Panc1 (cell line): ENCODE data around the gene MT1H. TPM values are rescaled to one million over a fixed set of nuclear protein-coding genes. Genes with fewer than 3 reads are reported as not detected.

ENCODE experiments used
- ATAC-seq: fragments of 200-7000 bp; cut with Tn5 transposase; 2 replicates; pipeline ENCODE4 v1.9.1; 2020; ENCODE audit warnings: mild to moderate bottlenecking, moderate library complexity
- BruUV-seq: library from RNA; stranded (reverse); fragments of 400-500 nt; replicated peaks from 2 replicates; lab custom pipeline; 2021; lab: Mats Ljungman, UMichigan
- CTCF ChIA-PET: fragments of 300-600 bp; sonication (Branson Sonifier 250); formaldehyde crosslinking; loops from one replicate; lab custom pipeline; 2022; ENCODE audit warnings: antibody characterized with exemption; lab: Charles Lee
- POLR2A ChIA-PET: fragments of 300-600 bp; sonication (Branson Sonifier 250); formaldehyde crosslinking; loops from one replicate; lab custom pipeline; 2022; ENCODE audit warnings: antibody characterized with exemption; lab: Charles Lee
- DNase-seq: peaks from one replicate; pipeline ENCODE4 v3.0.0-alpha.2; 2010; ENCODE audit warnings: low read depth, low spot score
- H3K27ac ChIP-seq: 2 replicates; pipeline ENCODE4 v1.5.1; 2011; ENCODE audit warnings: mild to moderate bottlenecking, low read length, inconsistent platforms
- H3K27me3 ChIP-seq: fragments of 200-500 bp; sonication (Bioruptor generic); 2 replicates; pipeline ENCODE4 v1.6.0; 2014; ENCODE audit warnings: low read length, inconsistent platforms; ENCODE audit not compliant: control insufficient read depth, insufficient read depth
- H3K36me3 ChIP-seq: fragments of 200-500 bp; sonication (Bioruptor generic); 2 replicates; pipeline ENCODE4 v1.5.1; 2014; ENCODE audit warnings: inconsistent platforms, mild to moderate bottlenecking, low read length, moderate library complexity; ENCODE audit not compliant: control insufficient read depth, insufficient read depth
- H3K4me1 ChIP-seq: 2 replicates; pipeline ENCODE4 v1.5.1; 2011; ENCODE audit warnings: inconsistent platforms, mild to moderate bottlenecking, low read length, moderate library complexity; ENCODE audit not compliant: control insufficient read depth, insufficient read depth
- H3K4me3 ChIP-seq, 2 experiments: 2 replicates each; pipeline ENCODE4 v1.5.1; 2011 to 2012; ENCODE audit warnings: low read depth in 2 of 2, low read length in 2 of 2, mild to moderate bottlenecking in 2 of 2, inconsistent platforms in 1 of 2, moderate library complexity in 1 of 2
- H3K9me3 ChIP-seq: fragments of 200-500 bp; sonication (Bioruptor generic); 2 replicates; pipeline ENCODE4 v1.5.1; 2014; ENCODE audit warnings: low read depth, mild to moderate bottlenecking, inconsistent platforms, low read length, moderate library complexity; ENCODE audit not compliant: control insufficient read depth, insufficient read depth
- CTCF ChIP-seq: fragments of 450-650 bp; IDR thresholded peaks from 2 replicates; pipeline ENCODE4 v1.5.1; 2017; ENCODE audit warnings: mild to moderate bottlenecking
- POLR2AphosphoS5 ChIP-seq: IDR thresholded peaks from 2 replicates; pipeline ENCODE4 v1.6.1; 2012; ENCODE audit warnings: mild to moderate bottlenecking, low read depth, low read length, moderate library complexity
- SIN3A ChIP-seq: IDR thresholded peaks from 2 replicates; pipeline ENCODE4 v1.6.1; 2012; ENCODE audit warnings: low read depth, mild to moderate bottlenecking, low read length, moderate library complexity, borderline replicate concordance; ENCODE audit not compliant: insufficient read depth
- TCF7L2 ChIP-seq: IDR thresholded peaks from 2 replicates; pipeline ENCODE4 v1.6.1; 2011; ENCODE audit warnings: mild to moderate bottlenecking, low read depth, low read length, inconsistent platforms
- in situ Hi-C: cut with HindIII; loops from 2 replicates; pipeline ENCODE4 v1.10.0; 2016; ENCODE audit warnings: low sequenced_read_pairs, low pct_unique_long_range_greater_than_20kb
- intact Hi-C: fragments of 100-400 bp; cut with micrococcal nuclease; formaldehyde crosslinking; loops from one replicate; pipeline ENCODE4 v1.10.0; 2022; ENCODE audit not compliant: unreplicated experiment
- total RNA-seq: library from RNA; stranded (reverse); gene quantifications from one replicate; pipeline ENCODE4 v1.2.1, GENCODE V29; 2021; ENCODE audit not compliant: unreplicated experiment
- TF ChIP-seq, protein P1 (sequence below), 2 experiments: IDR thresholded peaks; 2 replicates each; pipeline ENCODE4 v1.6.1; 2011 to 2012; ENCODE audit warnings: low read depth in 2 of 2, control low read depth in 1 of 2, low read length in 1 of 2, mild to moderate bottlenecking in 1 of 2, moderate library complexity in 1 of 2; ENCODE audit not compliant: insufficient read depth in 1 of 2

Gene MT1H
- total RNA-seq, 1 experiment from 2014 or later, result not detected

DNA sequence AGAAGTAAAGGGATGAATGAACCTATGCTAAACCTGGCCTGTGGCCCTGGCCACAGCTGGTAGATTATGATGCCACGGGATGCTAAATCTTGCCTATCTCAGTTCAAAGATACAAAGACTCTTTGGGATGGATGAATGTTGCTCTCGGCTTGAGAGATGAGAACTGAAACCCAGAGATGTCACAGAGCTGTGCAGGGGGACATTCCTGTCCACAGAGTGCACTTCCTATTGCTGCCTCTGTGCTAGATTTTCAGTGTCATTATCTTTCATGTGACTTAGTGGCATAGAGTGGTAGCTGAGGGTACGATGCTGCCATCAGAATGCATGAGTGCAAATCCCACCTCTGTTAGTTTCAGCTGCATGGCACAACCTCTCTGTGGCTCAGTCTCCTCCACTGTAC, 39.5 kb upstream of the MT1H start:
- no peak overlapping the region for H3K27ac ChIP-seq
- no peak for ATAC-seq
- ChIA-PET POLR2A (no interaction called here), CTCF (no interaction called here)
- H3K27me3 ChIP-seq, result no peaks in the 10 kb centered on the region
- in situ Hi-C loops, result no loop called here
- no TSS peak for BruUV-seq
- no peak for TF ChIP-seq CTCF
- TF ChIP-seq TCF7L2, result no peak
- TF ChIP-seq, protein P1, sequence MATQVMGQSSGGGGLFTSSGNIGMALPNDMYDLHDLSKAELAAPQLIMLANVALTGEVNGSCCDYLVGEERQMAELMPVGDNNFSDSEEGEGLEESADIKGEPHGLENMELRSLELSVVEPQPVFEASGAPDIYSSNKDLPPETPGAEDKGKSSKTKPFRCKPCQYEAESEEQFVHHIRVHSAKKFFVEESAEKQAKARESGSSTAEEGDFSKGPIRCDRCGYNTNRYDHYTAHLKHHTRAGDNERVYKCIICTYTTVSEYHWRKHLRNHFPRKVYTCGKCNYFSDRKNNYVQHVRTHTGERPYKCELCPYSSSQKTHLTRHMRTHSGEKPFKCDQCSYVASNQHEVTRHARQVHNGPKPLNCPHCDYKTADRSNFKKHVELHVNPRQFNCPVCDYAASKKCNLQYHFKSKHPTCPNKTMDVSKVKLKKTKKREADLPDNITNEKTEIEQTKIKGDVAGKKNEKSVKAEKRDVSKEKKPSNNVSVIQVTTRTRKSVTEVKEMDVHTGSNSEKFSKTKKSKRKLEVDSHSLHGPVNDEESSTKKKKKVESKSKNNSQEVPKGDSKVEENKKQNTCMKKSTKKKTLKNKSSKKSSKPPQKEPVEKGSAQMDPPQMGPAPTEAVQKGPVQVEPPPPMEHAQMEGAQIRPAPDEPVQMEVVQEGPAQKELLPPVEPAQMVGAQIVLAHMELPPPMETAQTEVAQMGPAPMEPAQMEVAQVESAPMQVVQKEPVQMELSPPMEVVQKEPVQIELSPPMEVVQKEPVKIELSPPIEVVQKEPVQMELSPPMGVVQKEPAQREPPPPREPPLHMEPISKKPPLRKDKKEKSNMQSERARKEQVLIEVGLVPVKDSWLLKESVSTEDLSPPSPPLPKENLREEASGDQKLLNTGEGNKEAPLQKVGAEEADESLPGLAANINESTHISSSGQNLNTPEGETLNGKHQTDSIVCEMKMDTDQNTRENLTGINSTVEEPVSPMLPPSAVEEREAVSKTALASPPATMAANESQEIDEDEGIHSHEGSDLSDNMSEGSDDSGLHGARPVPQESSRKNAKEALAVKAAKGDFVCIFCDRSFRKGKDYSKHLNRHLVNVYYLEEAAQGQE (IDR thresholded peaks at IDR 0.05; ENCODE audit: insufficient read depth in 1 of 2, low read depth in 2 of 2, low read length in 1 of 2), result no peak
- TF ChIP-seq SIN3A, result no peak
- TF ChIP-seq POLR2AphosphoS5, result no peak
- no peak overlapping the region for H3K4me3 ChIP-seq
- intact Hi-C loops, result no loop called here
- DNase-seq, result no peak
- H3K36me3 ChIP-seq, result no peaks in the 10 kb centered on the region; the same call in 1 of the 2 replicates
- H3K4me1 ChIP-seq, result peaks cover 13% of the 10 kb centered on the region
- no peaks in the 10 kb centered on the region for H3K9me3 ChIP-seq

DNA sequence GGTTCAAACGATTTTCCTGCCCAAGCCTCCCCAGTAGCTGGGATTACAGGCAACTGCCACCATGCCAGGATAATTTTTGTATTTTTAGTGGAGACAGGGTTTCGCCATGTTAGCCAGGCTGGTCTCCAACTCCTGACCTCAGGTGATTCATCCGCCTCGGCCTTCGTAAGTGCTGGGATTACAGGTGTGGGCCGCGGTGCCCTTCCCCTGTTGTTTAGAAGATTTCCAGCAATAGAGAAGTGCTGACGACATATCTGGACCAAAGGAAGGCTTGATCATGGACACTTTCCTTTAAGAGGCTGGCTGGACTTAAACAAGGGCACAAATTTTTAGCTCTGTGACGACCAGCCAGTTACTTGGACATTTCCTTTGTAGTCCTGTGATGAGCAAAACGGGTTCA, 38.4 kb upstream of the MT1H start:
- Histone ChIP-seq H3K27ac (peak overlapping the region; percentile 7; the same call in 1 of the 2 replicates), H3K27me3 (no peaks in the 10 kb centered on the region), H3K9me3 (no peaks in the 10 kb centered on the region), H3K4me3 (no peak overlapping the region), H3K4me1 (peaks cover 13% of the 10 kb centered on the region), H3K36me3 (no peaks in the 10 kb centered on the region)
- ATAC-seq (no peak), DNase-seq (no peak)
- POLR2A ChIA-PET, result no interaction called here
- CTCF ChIA-PET, result no interaction called here
- in situ Hi-C loops (no loop called here), intact Hi-C loops (no loop called here)
- no TSS peak for BruUV-seq
- no peak for TF ChIP-seq CTCF
- TF ChIP-seq POLR2AphosphoS5, result no peak
- TF ChIP-seq, protein P1 (IDR thresholded peaks at IDR 0.05; ENCODE audit: insufficient read depth in 1 of 2, low read depth in 2 of 2, low read length in 1 of 2), result no peak
- no peak for TF ChIP-seq SIN3A
- TF ChIP-seq TCF7L2, result no peak
